Tibial nerve (tissue), 4 donors: ENCODE measurements around the gene UBE2N. TPM values are rescaled to one million over a fixed set of nuclear protein-coding genes. Genes with fewer than 3 reads are reported as not detected.

Experiments
- DNase-seq, 2 donors: peaks; one replicate each; pipeline ENCODE4 v3.0.0-alpha.2; 2019; ENCODE audit warnings: low spot score in 2 of 2
- H3K27ac ChIP-seq, 4 donors: fragments of 200-600 bp; sonication (generic) in 3 of 4; one replicate each; pipeline ENCODE4 v1.5.1; 2017 to 2019; ENCODE audit warnings: mild to moderate bottlenecking in 1 of 4
- H3K27me3 ChIP-seq, 2 donors: fragments of 200-600 bp; sonication (generic) in 1 of 2; one replicate each; pipeline versions ENCODE4 v1.5.1 to v1.6.0; 2017 to 2019
- H3K36me3 ChIP-seq, 3 donors: fragments of 200-600 bp; sonication (generic); one replicate each; pipeline ENCODE4 v1.5.1; 2018 to 2019
- H3K4me1 ChIP-seq, 4 donors: fragments of 200-600 bp; sonication (generic) in 3 of 4; one replicate each; pipeline ENCODE4 v1.5.1; 2017 to 2019
- H3K4me3 ChIP-seq, 4 donors: fragments of 200-600 bp; sonication (generic) in 3 of 4; one replicate each; pipeline ENCODE4 v1.5.1; 2017 to 2019; ENCODE audit warnings: mild to moderate bottlenecking in 1 of 4, moderate library complexity in 1 of 4
- H3K9me3 ChIP-seq, 4 donors: fragments of 200-600 bp; sonication (generic) in 3 of 4; one replicate each; pipeline ENCODE4 v1.5.1; 2017 to 2019
- CTCF ChIP-seq, 5 experiments: fragments of 200-600 bp in 3 of 5; fragments of 450-650 bp in 2 of 5; sonication (generic) in 3 of 5; IDR thresholded peaks; one replicate each; pipeline ENCODE4 v1.5.1; 2016 to 2019; ENCODE audit warnings: antibody characterized with exemption in 5 of 5, mild to moderate bottlenecking in 3 of 5, moderate library complexity in 2 of 5
- EP300 ChIP-seq, 2 donors: sonication (generic); formaldehyde crosslinking; IDR thresholded peaks; one replicate each; pipeline ENCODE4 v1.6.1; 2017; ENCODE audit warnings: antibody characterized with exemption in 2 of 2, mild to moderate bottlenecking in 1 of 2
- POLR2A ChIP-seq, 2 donors: fragments of 450-650 bp; IDR thresholded peaks; one replicate each; pipeline ENCODE4 v1.6.1; 2017; ENCODE audit warnings: antibody characterized with exemption in 2 of 2, mild to moderate bottlenecking in 2 of 2, moderate library complexity in 2 of 2
- WGBS, 2 donors: methylation state at CpG; one replicate each; pipeline ENCODE4 v1.1.5; 2018; 5-methylcytosine and 5-hydroxymethylcytosine counted together
- total RNA-seq, 4 donors: library from RNA; depleted of rRNA; stranded (reverse); fragments of >200 nt; gene quantifications; one replicate each; pipeline ENCODE4 v1.1.0, GENCODE V29; 2016

The UBE2N gene
- total RNA-seq, 4 donors from 2014 or later: 20.8 to 31.0 (median 29.4) TPM

- no peaks in the 10 kb centered on the region for H3K27me3 ChIP-seq
- H3K9me3 ChIP-seq: no peaks in the 10 kb centered on the region
- H3K27ac ChIP-seq: no peak overlapping the region
- H3K36me3 ChIP-seq: no peaks in the 10 kb centered on the region
- TF ChIP-seq EP300 (IDR thresholded peaks at IDR 0.05): no peak
- TF ChIP-seq CTCF (IDR thresholded peaks at IDR 0.05): no peak
- no peak for TF ChIP-seq POLR2A (IDR thresholded peaks at IDR 0.05)
- H3K4me1 ChIP-seq: no peaks in the 10 kb centered on the region
- WGBS, 2 donors: 77 to 89% methylated on average over 5 of the region's 5 CpGs
- no peak for DNase-seq
- no peak overlapping the region for H3K4me3 ChIP-seq
These were observed 11.9 kb upstream of the UBE2N start for GRCh38 chr12:93453633-93454032.

DNA sequence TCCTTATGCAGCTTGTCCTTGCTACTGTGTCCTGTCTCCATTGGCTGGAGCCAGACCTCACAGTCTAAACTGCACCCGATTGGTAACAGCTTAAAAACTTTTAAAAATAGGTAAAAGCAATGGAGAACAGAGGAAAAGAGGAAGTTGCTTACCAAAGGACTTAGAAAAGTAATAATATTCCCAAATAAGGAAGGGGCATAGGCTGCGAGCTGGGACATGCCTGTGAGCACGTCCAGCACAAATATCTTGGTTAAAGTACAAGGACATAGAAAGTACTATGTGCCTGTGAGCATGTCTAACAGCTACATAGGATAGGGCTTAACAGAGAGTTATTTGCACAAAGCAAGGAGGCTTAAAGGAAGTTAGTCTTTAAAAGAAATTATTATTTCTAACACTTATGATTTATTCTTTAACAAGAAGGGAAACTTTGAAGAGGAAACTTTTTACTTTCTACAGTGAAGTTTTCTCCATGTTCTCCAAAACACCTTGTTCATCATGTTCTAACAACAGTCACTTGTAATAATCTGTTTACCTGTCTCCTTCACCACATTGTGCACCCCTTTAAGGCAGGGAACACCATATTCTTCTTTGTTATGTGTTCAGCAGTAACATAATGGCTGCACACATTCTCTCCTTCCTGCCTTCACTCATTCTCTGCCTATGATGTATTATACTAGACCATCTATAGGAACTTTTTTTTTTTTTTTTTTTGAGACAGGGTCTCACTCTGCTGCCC, 9.8 kb upstream of the UBE2N start:
- H3K4me3 ChIP-seq: no peak overlapping the region
- H3K27me3 ChIP-seq: no peaks in the 10 kb centered on the region
- H3K4me1 ChIP-seq: no peaks in the 10 kb centered on the region
- no peak for TF ChIP-seq CTCF (IDR thresholded peaks at IDR 0.05)
- no peak for TF ChIP-seq EP300 (IDR thresholded peaks at IDR 0.05)
- TF ChIP-seq POLR2A (IDR thresholded peaks at IDR 0.05): no peak
- no peaks in the 10 kb centered on the region for H3K9me3 ChIP-seq
- H3K27ac ChIP-seq: no peak overlapping the region
- WGBS, 2 donors: 69 to 76% methylated on average over 3 of the region's 3 CpGs
- no peak for DNase-seq
- H3K36me3 ChIP-seq: no peaks in the 10 kb centered on the region

- Histone ChIP-seq H3K9me3 (no peaks in the 10 kb centered on the region), H3K27ac (no peak overlapping the region), H3K36me3 (no peaks in the 10 kb centered on the region), H3K4me3 (no peak overlapping the region), H3K27me3 (no peaks in the 10 kb centered on the region), H3K4me1 (no peaks in the 10 kb centered on the region)
- TF ChIP-seq EP300 (IDR thresholded peaks at IDR 0.05) (no peak), POLR2A (IDR thresholded peaks at IDR 0.05) (no peak), CTCF (IDR thresholded peaks at IDR 0.05) (no peak)
- no peak for DNase-seq
- 77 to 86% methylated on average over 1 of the region's 1 CpG for WGBS, 2 donors
These were observed 7.5 kb upstream of the UBE2N start for GRCh38 chr12:93449277-93449676.

DNA sequence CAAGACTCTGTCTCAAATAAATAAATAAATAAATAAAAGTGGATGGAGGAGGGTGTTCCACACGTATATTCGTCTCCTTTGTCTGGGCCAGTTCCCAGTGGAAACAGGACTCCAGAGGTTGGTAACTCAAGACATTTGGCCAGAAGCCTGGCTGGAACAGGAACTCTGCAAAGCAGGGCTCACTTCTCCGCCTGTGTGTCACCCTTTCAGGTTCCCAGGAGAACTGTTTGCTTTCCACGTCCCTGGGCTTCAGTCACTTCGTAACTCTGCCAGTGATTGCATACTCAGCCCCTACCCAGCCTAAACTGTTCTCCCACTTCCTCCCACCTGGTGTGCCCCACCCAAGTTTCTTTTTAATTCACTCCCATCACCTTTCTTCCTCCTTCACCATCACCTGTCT, 7.0 kb upstream of the UBE2N start:
- no peak for DNase-seq
- WGBS, 2 donors: 80 to 81% methylated on average over 5 of the region's 5 CpGs

More for the DNA sequence above, 7.0 kb upstream of the UBE2N start:
- no peaks in the 10 kb centered on the region for H3K36me3 ChIP-seq
- H3K27me3 ChIP-seq: no peaks in the 10 kb centered on the region
- no peak overlapping the region for H3K4me3 ChIP-seq
- no peaks in the 10 kb centered on the region for H3K4me1 ChIP-seq
- H3K27ac ChIP-seq: no peak overlapping the region
- no peak for TF ChIP-seq POLR2A (IDR thresholded peaks at IDR 0.05)
- no peak for TF ChIP-seq EP300 (IDR thresholded peaks at IDR 0.05)
- TF ChIP-seq CTCF (IDR thresholded peaks at IDR 0.05): no peak
- H3K9me3 ChIP-seq: no peaks in the 10 kb centered on the region
